WTC11 (cell line): ENCODE results near the gene LTBP3. TPM values are rescaled to one million over a fixed set of nuclear protein-coding genes. Genes with fewer than 3 reads are reported as not detected.

Experiments used
- ATAC-seq: fragments of 200-7000 bp; cut with Tn5 transposase; 2 replicates; pipeline ENCODE4 v1.10.0; 2021; ENCODE audit warnings: mild to moderate bottlenecking, moderate library complexity
- CTCF ChIA-PET: fragments of 300-600 bp; sonication (Branson Sonifier 250); formaldehyde crosslinking; loops from one replicate; lab custom pipeline; 2021; ENCODE audit warnings: antibody characterized with exemption; lab: Charles Lee
- POLR2A ChIA-PET: fragments of 350-600 bp; sonication (Branson Sonifier 250); formaldehyde crosslinking; loops from one replicate; lab custom pipeline; 2021; ENCODE audit warnings: antibody characterized with exemption; lab: Charles Lee
- DNase-seq: peaks from one replicate; pipeline ENCODE4 v3.0.0; 2021; ENCODE audit warnings: low spot score
- H3K27ac Mint-ChIP-seq: 2 replicates; pipeline ENCODE4 v1.8.0; 2021; ENCODE audit warnings: mixed read lengths
- H3K27me3 Mint-ChIP-seq: 2 replicates; pipeline ENCODE4 v1.8.0; 2021; ENCODE audit warnings: low read depth, mild to moderate bottlenecking, moderate library complexity, mixed read lengths
- H3K36me3 Mint-ChIP-seq: 2 replicates; pipeline ENCODE4 v1.8.0; 2021; ENCODE audit warnings: mixed read lengths
- H3K4me1 Mint-ChIP-seq: 2 replicates; pipeline ENCODE4 v1.8.0; 2022; ENCODE audit warnings: mixed read lengths
- H3K4me3 Mint-ChIP-seq: 2 replicates; pipeline ENCODE4 v1.8.0; 2021; ENCODE audit warnings: mild to moderate bottlenecking, moderate library complexity, mixed read lengths
- H3K9me3 Mint-ChIP-seq: 2 replicates; pipeline ENCODE4 v1.8.0; 2021; ENCODE audit warnings: mixed read lengths
- AR ChIP-seq: fragments of 250-450 bp; sonication (Bioruptor Pico); IDR thresholded peaks from 2 replicates; pipeline ENCODE4 v1.9.0; 2021; ENCODE audit warnings: mild to moderate bottlenecking
- ARID4B ChIP-seq: sonication (generic); formaldehyde crosslinking; IDR thresholded peaks from 2 replicates; pipeline ENCODE4 v1.8.0; 2023; ENCODE audit warnings: missing genetic modification reagents, mild to moderate bottlenecking, borderline replicate concordance
- CBFB ChIP-seq: sonication (generic); formaldehyde crosslinking; IDR thresholded peaks from 2 replicates; pipeline ENCODE4 v1.8.1; 2022; ENCODE audit warnings: mild to moderate bottlenecking, low read depth, missing genetic modification reagents
- E2F1 ChIP-seq: sonication (generic); formaldehyde crosslinking; IDR thresholded peaks from 2 replicates; pipeline ENCODE4 v1.8.0; 2022; ENCODE audit warnings: mild to moderate bottlenecking, missing genetic modification reagents
- ELF4 ChIP-seq: sonication (generic); formaldehyde crosslinking; IDR thresholded peaks from 2 replicates; pipeline ENCODE4 v1.8.1; 2022; ENCODE audit warnings: low read depth, mild to moderate bottlenecking, moderate library complexity, missing genetic modification reagents
- FOXJ3 ChIP-seq: sonication (generic); formaldehyde crosslinking; IDR thresholded peaks from 2 replicates; pipeline ENCODE4 v1.9.0; 2021; ENCODE audit warnings: missing genetic modification reagents, mild to moderate bottlenecking, borderline replicate concordance
- FOXP1 ChIP-seq: sonication (generic); formaldehyde crosslinking; IDR thresholded peaks from 2 replicates; pipeline ENCODE4 v1.8.0; 2022; ENCODE audit warnings: missing genetic modification reagents, mild to moderate bottlenecking, moderate library complexity, borderline replicate concordance
- JUN ChIP-seq: sonication (generic); formaldehyde crosslinking; IDR thresholded peaks from 2 replicates; pipeline ENCODE4 v1.8.0; 2023; ENCODE audit warnings: mild to moderate bottlenecking, missing genetic modification reagents
- MLX ChIP-seq: sonication (generic); formaldehyde crosslinking; IDR thresholded peaks from 2 replicates; pipeline ENCODE4 v1.8.1; 2023; ENCODE audit warnings: mild to moderate bottlenecking, missing genetic modification reagents, moderate library complexity
- MYBL2 ChIP-seq: sonication (generic); formaldehyde crosslinking; IDR thresholded peaks from 2 replicates; pipeline ENCODE4 v1.8.1; 2023; ENCODE audit warnings: mild to moderate bottlenecking, moderate library complexity, missing genetic modification reagents
- PRDM15 ChIP-seq: sonication (generic); formaldehyde crosslinking; IDR thresholded peaks from 2 replicates; pipeline ENCODE4 v1.8.0; 2022; ENCODE audit warnings: missing genetic modification reagents
- PRRX2 ChIP-seq: fragments of 250-450 bp; sonication (Bioruptor Pico); IDR thresholded peaks from 2 replicates; pipeline ENCODE4 v1.8.0; 2021; ENCODE audit warnings: mild to moderate bottlenecking
- RELA ChIP-seq: sonication (generic); formaldehyde crosslinking; IDR thresholded peaks from 2 replicates; pipeline ENCODE4 v1.8.1; 2022; ENCODE audit warnings: missing genetic modification reagents, mild to moderate bottlenecking, borderline replicate concordance
- SP1 ChIP-seq: sonication (generic); formaldehyde crosslinking; conservative IDR thresholded peaks from 2 replicates; pipeline ENCODE4 v1.8.1; 2022; ENCODE audit warnings: missing genetic modification reagents
- TEAD4 ChIP-seq: sonication (generic); formaldehyde crosslinking; IDR thresholded peaks from 2 replicates; pipeline ENCODE4 v1.8.0; 2022; ENCODE audit warnings: mild to moderate bottlenecking, missing genetic modification reagents
- TP53 ChIP-seq: sonication (generic); formaldehyde crosslinking; IDR thresholded peaks from 2 replicates; pipeline ENCODE4 v1.8.1; 2023; ENCODE audit warnings: mild to moderate bottlenecking, missing genetic modification reagents
- USF1 ChIP-seq: sonication (generic); formaldehyde crosslinking; IDR thresholded peaks from 2 replicates; pipeline ENCODE4 v1.8.0; 2022; ENCODE audit warnings: mild to moderate bottlenecking, missing genetic modification reagents
- ZNF512 ChIP-seq: sonication (generic); formaldehyde crosslinking; IDR thresholded peaks from 2 replicates; pipeline ENCODE4 v1.8.1; 2022; ENCODE audit warnings: missing genetic modification reagents, borderline replicate concordance
- ZNF671 ChIP-seq: fragments of 250-450 bp; sonication (Bioruptor Pico); IDR thresholded peaks from 2 replicates; pipeline ENCODE4 v1.8.0; 2021; ENCODE audit warnings: mild to moderate bottlenecking
- total RNA-seq: library from RNA; stranded (reverse); gene quantifications from 3 replicates; pipeline ENCODE4 v1.2.3, GENCODE V29; 2021

Gene LTBP3
- total RNA-seq, 1 experiment from 2014 or later = 20.7 TPM

- no peak overlapping the region for H3K4me3 Mint-ChIP-seq
- ChIA-PET POLR2A (interaction anchor here (1.2 to 1.7 kb wide), 4 partner anchors 11 to 26 kb away, joined by 3 to 6 read pairs (median 4); partner anchors contain the start of genes EHBP1L1, FAM89B and ZNRD2), CTCF (interaction anchor here (0.7 to 13.8 kb wide), 11 partner anchors 7 to 51 kb away, joined by 3 to 311 read pairs (median 6); partner anchors contain the start of genes FAM89B, MAP3K11, PCNX3 and SIPA1)
- H3K36me3 Mint-ChIP-seq = no peaks in the 10 kb centered on the region
- H3K9me3 Mint-ChIP-seq = no peaks in the 10 kb centered on the region
- peaks cover 82% of the 10 kb centered on the region for H3K27me3 Mint-ChIP-seq
- peak; percentile 55 for ATAC-seq
- no peak for TF ChIP-seq PRDM15 (CRISPR knock-in tag)
- TF ChIP-seq MLX = no peak
- TF ChIP-seq JUN (CRISPR knock-in tag) = no peak
- TF ChIP-seq ARID4B (CRISPR knock-in tag) = no peak
- TF ChIP-seq FOXP1 (CRISPR knock-in tag) = no peak
- no peak for TF ChIP-seq ZNF671 (CRISPR knock-in tag)
- no peak for TF ChIP-seq RELA (CRISPR knock-in tag)
- no peak for TF ChIP-seq CBFB (CRISPR knock-in tag)
- TF ChIP-seq SP1 (CRISPR knock-in tag) = no peak
- TF ChIP-seq AR (CRISPR knock-in tag) = no peak
- no peak for TF ChIP-seq ELF4 (CRISPR knock-in tag)
- TF ChIP-seq PRRX2 (CRISPR knock-in tag) = no peak
- no peak for TF ChIP-seq TP53
- TF ChIP-seq ZNF512 (CRISPR knock-in tag) = no peak
- TF ChIP-seq USF1 = no peak
- TF ChIP-seq MYBL2 (CRISPR knock-in tag) = no peak
- TF ChIP-seq TEAD4 (CRISPR knock-in tag) = no peak
- TF ChIP-seq E2F1 (CRISPR knock-in tag) = no peak
- TF ChIP-seq FOXJ3 (CRISPR knock-in tag) = no peak
- H3K4me1 Mint-ChIP-seq = peaks cover 30% of the 10 kb centered on the region
- peak; percentile 55 for DNase-seq
- H3K27ac Mint-ChIP-seq = no peak overlapping the region; the same call in 1 of the 2 replicates
These were observed 28.5 kb upstream of the LTBP3 start for GRCh38 chr11:65586676-65587075.
